SK-N-SH treated with all-trans-retinoic acid at 6 μM for 48 hours (cell line): ENCODE results near the gene IFNA14.

Experiments
- ATAC-seq: fragments of 200-7000 bp; cut with Tn5 transposase; 3 replicates; pipeline ENCODE4 v1.9.1; 2020; ENCODE audit warnings: mild to moderate bottlenecking, moderate library complexity
- ARNTL ChIP-seq: fragments of 450-650 bp; formaldehyde crosslinking; IDR thresholded peaks from 2 replicates; pipeline ENCODE4 v1.5.0; 2020; ENCODE audit warnings: low read depth, mild to moderate bottlenecking, moderate library complexity, borderline replicate concordance
- CREB5 ChIP-seq: fragments of 250-450 bp; sonication (Bioruptor Pico); IDR thresholded peaks from 2 replicates; pipeline ENCODE4 v1.5.1; 2020; ENCODE audit warnings: low read depth, mild to moderate bottlenecking, moderate library complexity
- CSRNP3 ChIP-seq: fragments of 250-450 bp; sonication (Bioruptor Pico); IDR thresholded peaks from 2 replicates; pipeline ENCODE4 v1.5.1; 2021; ENCODE audit warnings: mild to moderate bottlenecking, moderate library complexity
- ESRRG ChIP-seq: fragments of 250-450 bp; sonication (Bioruptor Pico); IDR thresholded peaks from 2 replicates; pipeline ENCODE4 v1.6.1; 2021; ENCODE audit warnings: mild to moderate bottlenecking
- GLIS3 ChIP-seq: fragments of 250-450 bp; sonication (Bioruptor Pico); IDR thresholded peaks from 2 replicates; pipeline ENCODE4 v1.5.0; 2020; ENCODE audit warnings: mild to moderate bottlenecking, moderate library complexity
- ISL1 ChIP-seq: fragments of 250-450 bp; sonication (Bioruptor Pico); IDR thresholded peaks from 2 replicates; pipeline ENCODE4 v2.1.2; 2022; ENCODE audit warnings: mild to moderate bottlenecking, moderate library complexity
- OSR1 ChIP-seq: fragments of 250-450 bp; sonication (Bioruptor Pico); IDR thresholded peaks from 2 replicates; pipeline ENCODE4 v1.8.0; 2022; ENCODE audit warnings: moderate library complexity, mild to moderate bottlenecking, inconsistent platforms
- PATZ1 ChIP-seq: fragments of 250-450 bp; sonication (Bioruptor Pico); IDR thresholded peaks from 2 replicates; pipeline ENCODE4 v1.8.0; 2020; ENCODE audit warnings: mild to moderate bottlenecking, moderate library complexity, borderline replicate concordance
- POU6F1 ChIP-seq: fragments of 250-450 bp; sonication (Bioruptor Pico); IDR thresholded peaks from 2 replicates; pipeline ENCODE4 v1.8.0; 2021; ENCODE audit warnings: low read depth, mild to moderate bottlenecking, moderate library complexity, borderline replicate concordance
- PPARA ChIP-seq: fragments of 250-450 bp; sonication (Bioruptor Pico); IDR thresholded peaks from 2 replicates; pipeline ENCODE4 v1.5.0; 2020; ENCODE audit warnings: mild to moderate bottlenecking, borderline replicate concordance
- RARB ChIP-seq: fragments of 250-450 bp; sonication (Bioruptor Pico); IDR thresholded peaks from 2 replicates; pipeline ENCODE4 v1.8.0; 2021; ENCODE audit warnings: mild to moderate bottlenecking, moderate library complexity
- SNAI2 ChIP-seq: fragments of 250-450 bp; sonication (Bioruptor Pico); IDR thresholded peaks from 2 replicates; pipeline ENCODE4 v1.5.0; 2020; ENCODE audit warnings: mild to moderate bottlenecking, moderate library complexity
- TCF4 ChIP-seq: fragments of 250-450 bp; sonication (Bioruptor Pico); IDR thresholded peaks from 2 replicates; pipeline ENCODE4 v1.8.0; 2021; ENCODE audit warnings: mild to moderate bottlenecking, moderate library complexity, borderline replicate concordance
- TOX ChIP-seq: fragments of 250-450 bp; sonication (Bioruptor Pico); IDR thresholded peaks from 2 replicates; pipeline ENCODE4 v1.8.0; 2021; ENCODE audit warnings: mild to moderate bottlenecking, moderate library complexity, borderline replicate concordance
- TSHZ2 ChIP-seq: fragments of 250-450 bp; sonication (Bioruptor Pico); IDR thresholded peaks from 2 replicates; pipeline ENCODE4 v1.5.0; 2020; ENCODE audit warnings: mild to moderate bottlenecking, moderate library complexity
- ZC3H10 ChIP-seq: fragments of 250-450 bp; sonication (Bioruptor Pico); IDR thresholded peaks from 2 replicates; pipeline ENCODE4 v1.5.1; 2021; ENCODE audit warnings: mild to moderate bottlenecking, moderate library complexity
- ZFP3 ChIP-seq: fragments of 250-450 bp; sonication (Bioruptor Pico); IDR thresholded peaks from 2 replicates; pipeline ENCODE4 v1.5.0; 2020; ENCODE audit warnings: mild to moderate bottlenecking, moderate library complexity
- ZFP30 ChIP-seq: fragments of 450-650 bp; formaldehyde crosslinking; IDR thresholded peaks from 2 replicates; pipeline ENCODE4 v1.5.0; 2022; ENCODE audit warnings: mild to moderate bottlenecking, moderate library complexity
- ZNF565 ChIP-seq: fragments of 450-650 bp; formaldehyde crosslinking; conservative IDR thresholded peaks from 2 replicates; pipeline ENCODE4 v1.5.0; 2020; ENCODE audit warnings: low read depth, mild to moderate bottlenecking, moderate library complexity
- ZNF70 ChIP-seq: fragments of 450-650 bp; formaldehyde crosslinking; IDR thresholded peaks from 2 replicates; pipeline ENCODE4 v1.5.0; 2020; ENCODE audit warnings: mild to moderate bottlenecking, moderate library complexity
- ZNF8 ChIP-seq: fragments of 450-650 bp; formaldehyde crosslinking; IDR thresholded peaks from 2 replicates; pipeline ENCODE4 v1.5.0; 2020; ENCODE audit warnings: mild to moderate bottlenecking, moderate library complexity

IFNA14 gene

GRCh38 chr9:21234153-21234687 lies 5.6 kb downstream of the IFNA14 start:
- no peak for ATAC-seq
- TF ChIP-seq TCF4 (CRISPR knock-in tag), result no peak
- TF ChIP-seq ZFP3 (CRISPR knock-in tag), result no peak
- TF ChIP-seq GLIS3 (CRISPR knock-in tag), result no peak
- TF ChIP-seq TOX (CRISPR knock-in tag), result no peak
- no peak for TF ChIP-seq CSRNP3 (CRISPR knock-in tag)
- TF ChIP-seq OSR1, result no peak
- no peak for TF ChIP-seq POU6F1 (CRISPR knock-in tag)
- no peak for TF ChIP-seq CREB5 (CRISPR knock-in tag)
- no peak for TF ChIP-seq PATZ1 (CRISPR knock-in tag)
- no peak for TF ChIP-seq RARB (CRISPR knock-in tag)
- no peak for TF ChIP-seq ZNF8 (CRISPR knock-in tag)
- TF ChIP-seq ZC3H10, result no peak
- TF ChIP-seq ESRRG (CRISPR knock-in tag), result no peak
- TF ChIP-seq ZNF565 (CRISPR knock-in tag), result no peak
- no peak for TF ChIP-seq TSHZ2

GRCh38 chr9:21233258-21233657 lies 6.5 kb downstream of the IFNA14 start:
- no peak for ATAC-seq
- TF ChIP-seq POU6F1 (CRISPR knock-in tag) (no peak), PATZ1 (CRISPR knock-in tag) (no peak), ZNF70 (no peak), GLIS3 (CRISPR knock-in tag) (no peak), ZFP30 (no peak), ESRRG (CRISPR knock-in tag) (no peak), CSRNP3 (CRISPR knock-in tag) (no peak), ZC3H10 (no peak), ZFP3 (CRISPR knock-in tag) (no peak), ISL1 (CRISPR knock-in tag) (no peak), SNAI2 (CRISPR knock-in tag) (no peak), PPARA (CRISPR knock-in tag) (no peak), ZNF8 (CRISPR knock-in tag) (no peak), RARB (CRISPR knock-in tag) (no peak), ZNF565 (CRISPR knock-in tag) (no peak), ARNTL (no peak), TCF4 (CRISPR knock-in tag) (no peak)
- TF ChIP-seq, all 23 proteins: peak for 0
